ENCODE measurements around the gene KRTAP5-4. TPM values are rescaled to one million over a fixed set of nuclear protein-coding genes. Genes with fewer than 3 reads are reported as not detected.
A peak's percentile ranks its signal among the peaks of the same experiment; 100 is the strongest.

KRTAP5-4 gene
- total RNA-seq, 1 experiment from 2014 or later: not detected

DNA sequence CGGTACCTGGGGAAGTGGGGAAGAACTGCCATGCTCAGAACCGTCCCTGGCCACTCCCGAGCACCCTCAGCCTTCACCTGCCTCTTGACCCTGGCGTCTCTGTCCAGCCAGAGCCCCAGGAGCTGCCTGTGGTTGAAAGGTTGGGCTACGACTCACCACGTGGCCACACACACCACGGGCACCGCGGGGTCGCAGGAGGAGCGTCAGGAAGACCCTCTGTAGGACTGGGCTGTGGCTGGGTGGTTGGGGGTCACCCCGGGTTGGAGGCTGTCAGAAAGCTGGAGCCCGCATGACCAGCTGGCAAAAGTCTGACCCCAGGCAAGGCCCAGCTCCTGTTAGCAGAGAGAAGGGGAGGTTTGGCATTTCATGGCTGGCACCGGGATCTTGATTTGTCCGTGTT lies 19.2 kb upstream of the KRTAP5-4 start:
- DNase-seq: no peak
- BruUV-seq (replicated peaks): no TSS peak
- H3K27me3 Mint-ChIP-seq (ENCODE audit: unreplicated experiment): peaks cover 85% of the 10 kb centered on the region
- TF ChIP-seq CTCF (IDR thresholded peaks at IDR 0.05; ENCODE audit: unreplicated experiment): no peak
- no peaks in the 10 kb centered on the region for H3K36me3 Mint-ChIP-seq (ENCODE audit: insufficient read depth, unreplicated experiment)
- intact Hi-C loops (cut with micrococcal nuclease; ENCODE audit: unreplicated experiment): no loop called here
- no peak overlapping the region for H3K27ac Mint-ChIP-seq (ENCODE audit: unreplicated experiment)
- H3K4me1 Mint-ChIP-seq (ENCODE audit: low read depth, unreplicated experiment): no peaks in the 10 kb centered on the region
- no peak overlapping the region for H3K4me3 Mint-ChIP-seq (ENCODE audit: low read depth, unreplicated experiment)
- H3K9me3 Mint-ChIP-seq (ENCODE audit: low read depth, unreplicated experiment): no peaks in the 10 kb centered on the region
- CTCF ChIA-PET: interaction anchor here (1.4 kb wide), 1 partner anchor 10 kb away, joined by 4 read pairs; no protein-coding TSS in a partner anchor

DNA sequence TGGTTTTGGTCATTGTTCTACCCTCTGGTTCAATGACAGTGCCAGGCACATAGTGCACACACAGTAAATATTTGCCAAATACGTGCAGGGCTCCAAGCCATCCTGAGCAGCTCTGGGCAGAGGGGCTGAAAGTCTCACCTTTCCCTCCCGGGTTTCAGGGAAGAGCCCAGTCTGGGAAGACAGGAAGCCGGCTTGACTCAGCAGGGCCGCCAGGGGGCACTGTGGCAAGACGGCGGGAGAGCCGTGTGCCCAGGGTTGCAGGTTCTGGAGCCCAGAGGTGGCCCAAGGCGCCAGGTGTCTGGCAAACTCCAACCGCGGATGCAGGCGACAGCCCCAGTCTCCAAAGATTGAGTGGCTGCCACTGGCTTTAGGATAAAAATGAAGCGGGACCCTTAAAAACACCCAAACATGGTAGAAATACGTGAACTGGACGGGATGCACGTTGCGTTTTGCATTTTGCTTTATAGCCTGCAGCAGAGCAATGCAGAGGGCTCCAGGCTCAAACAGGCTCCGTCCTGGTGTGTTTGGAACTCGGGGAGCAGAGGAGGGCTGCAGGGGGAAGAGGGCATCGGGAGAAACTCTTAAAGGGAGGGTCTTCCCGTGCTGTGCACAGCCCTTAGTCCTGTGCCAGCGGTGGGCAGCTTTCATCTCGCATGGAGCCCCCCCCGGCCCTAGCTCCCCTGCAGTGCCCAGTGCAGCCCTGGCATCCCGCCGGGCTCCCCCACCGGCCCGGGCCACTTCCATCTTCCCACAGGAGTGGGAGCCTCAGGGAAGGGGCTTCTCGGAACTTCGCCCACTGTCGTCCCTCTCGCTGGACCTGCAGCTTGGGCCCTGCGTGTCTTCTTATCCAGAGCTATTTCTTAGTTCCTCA lies 18.4 kb upstream of the KRTAP5-4 start:
- no TSS peak for BruUV-seq (replicated peaks)
- peak; percentile 86 for TF ChIP-seq CTCF (IDR thresholded peaks at IDR 0.05; ENCODE audit: unreplicated experiment)
- Mint-ChIP-seq H3K36me3 (ENCODE audit: insufficient read depth, unreplicated experiment) (no peaks in the 10 kb centered on the region), H3K27me3 (ENCODE audit: unreplicated experiment) (peaks cover 85% of the 10 kb centered on the region), H3K4me3 (ENCODE audit: low read depth, unreplicated experiment) (no peak overlapping the region), H3K9me3 (ENCODE audit: low read depth, unreplicated experiment) (no peaks in the 10 kb centered on the region), H3K27ac (ENCODE audit: unreplicated experiment) (no peak overlapping the region), H3K4me1 (ENCODE audit: low read depth, unreplicated experiment) (no peaks in the 10 kb centered on the region)
- intact Hi-C loops (cut with micrococcal nuclease; ENCODE audit: unreplicated experiment): no loop called here
- DNase-seq: peak; percentile 61
- CTCF ChIA-PET: interaction anchor here (1.4 kb wide), 1 partner anchor 9 kb away, joined by 4 read pairs; no protein-coding TSS in a partner anchor

GRCh38 chr11:1639666-1640065 lies 17.7 kb upstream of the KRTAP5-4 start:
- BruUV-seq (replicated peaks): no TSS peak
- CTCF ChIA-PET: interaction anchor here (1.2 kb wide), 1 partner anchor 223 kb away, joined by 3 read pairs; no protein-coding TSS in a partner anchor
- Mint-ChIP-seq H3K36me3 (ENCODE audit: insufficient read depth, unreplicated experiment) (no peaks in the 10 kb centered on the region), H3K27me3 (ENCODE audit: unreplicated experiment) (peaks cover 85% of the 10 kb centered on the region), H3K27ac (ENCODE audit: unreplicated experiment) (no peak overlapping the region), H3K9me3 (ENCODE audit: low read depth, unreplicated experiment) (no peaks in the 10 kb centered on the region), H3K4me1 (ENCODE audit: low read depth, unreplicated experiment) (no peaks in the 10 kb centered on the region), H3K4me3 (ENCODE audit: low read depth, unreplicated experiment) (no peak overlapping the region)
- TF ChIP-seq CTCF (IDR thresholded peaks at IDR 0.05; ENCODE audit: unreplicated experiment): no peak
- intact Hi-C loops (cut with micrococcal nuclease; ENCODE audit: unreplicated experiment): no loop called here
- no peak for DNase-seq

DNA sequence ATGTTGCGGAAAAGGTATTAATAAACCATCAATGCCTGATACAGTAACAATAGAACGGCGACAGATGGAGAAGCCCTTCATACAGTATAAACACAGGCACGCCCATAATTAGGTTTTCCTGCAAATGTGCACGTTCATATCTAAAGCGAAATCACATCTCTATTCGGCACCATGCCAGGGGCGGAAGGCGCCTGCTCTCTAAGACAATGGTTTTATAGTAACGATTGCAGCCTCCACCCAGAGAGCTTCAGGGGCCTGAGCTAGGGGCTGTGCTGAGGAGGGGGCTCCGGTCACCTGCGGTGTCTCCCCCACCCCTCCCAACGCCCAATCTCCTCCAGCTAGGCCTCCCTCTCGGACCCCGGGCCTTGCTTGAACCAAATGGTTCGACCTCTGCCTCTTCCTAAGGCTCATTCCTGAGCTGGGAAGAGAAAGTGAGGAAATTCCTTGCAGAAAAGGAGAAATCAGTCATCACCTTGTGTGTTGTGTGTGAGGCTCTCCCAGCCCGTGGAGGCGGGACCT lies 17.2 kb upstream of the KRTAP5-4 start:
- TF ChIP-seq CTCF (IDR thresholded peaks at IDR 0.05; ENCODE audit: unreplicated experiment): no peak
- Mint-ChIP-seq H3K4me3 (ENCODE audit: low read depth, unreplicated experiment) (no peak overlapping the region), H3K27me3 (ENCODE audit: unreplicated experiment) (peaks cover 85% of the 10 kb centered on the region), H3K36me3 (ENCODE audit: insufficient read depth, unreplicated experiment) (no peaks in the 10 kb centered on the region), H3K4me1 (ENCODE audit: low read depth, unreplicated experiment) (no peaks in the 10 kb centered on the region), H3K9me3 (ENCODE audit: low read depth, unreplicated experiment) (no peaks in the 10 kb centered on the region), H3K27ac (ENCODE audit: unreplicated experiment) (no peak overlapping the region)
- intact Hi-C loops (cut with micrococcal nuclease; ENCODE audit: unreplicated experiment): no loop called here
- DNase-seq: no peak
- CTCF ChIA-PET: interaction anchor here (1.2 kb wide), 1 partner anchor 223 kb away, joined by 3 read pairs; no protein-coding TSS in a partner anchor
- no TSS peak for BruUV-seq (replicated peaks)
